GM19351 (cell line): ENCODE measurements around the gene ZNF385D.

ENCODE experiments used
- ATAC-seq: cut with Tn5 transposase; IDR thresholded peaks from one replicate; pipeline ENCODE4 v1.9.1; 2021; ENCODE audit warnings: mild to moderate bottlenecking, moderate library complexity; ENCODE audit not compliant: unreplicated experiment

Gene ZNF385D

DNA sequence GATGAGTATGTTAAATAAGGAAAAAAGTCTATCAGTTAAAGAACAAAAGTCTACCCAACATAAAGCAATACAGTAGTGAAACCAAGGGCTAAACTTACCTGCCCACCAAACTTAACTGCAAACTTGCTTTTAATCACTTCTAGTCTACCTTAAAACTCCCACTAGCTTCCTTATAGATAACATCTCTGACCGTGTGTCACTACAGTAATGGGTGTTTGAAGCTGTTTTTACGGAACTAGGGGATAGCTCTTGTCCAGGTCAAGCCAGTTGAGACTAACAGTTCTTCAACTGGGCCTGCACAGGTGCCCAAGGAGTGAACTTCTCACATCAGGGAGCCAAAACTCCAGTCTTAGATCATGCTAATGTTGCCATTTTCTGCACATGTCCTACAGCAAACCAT, 132.3 kb downstream of the ZNF385D start:
- no peak for ATAC-seq

DNA sequence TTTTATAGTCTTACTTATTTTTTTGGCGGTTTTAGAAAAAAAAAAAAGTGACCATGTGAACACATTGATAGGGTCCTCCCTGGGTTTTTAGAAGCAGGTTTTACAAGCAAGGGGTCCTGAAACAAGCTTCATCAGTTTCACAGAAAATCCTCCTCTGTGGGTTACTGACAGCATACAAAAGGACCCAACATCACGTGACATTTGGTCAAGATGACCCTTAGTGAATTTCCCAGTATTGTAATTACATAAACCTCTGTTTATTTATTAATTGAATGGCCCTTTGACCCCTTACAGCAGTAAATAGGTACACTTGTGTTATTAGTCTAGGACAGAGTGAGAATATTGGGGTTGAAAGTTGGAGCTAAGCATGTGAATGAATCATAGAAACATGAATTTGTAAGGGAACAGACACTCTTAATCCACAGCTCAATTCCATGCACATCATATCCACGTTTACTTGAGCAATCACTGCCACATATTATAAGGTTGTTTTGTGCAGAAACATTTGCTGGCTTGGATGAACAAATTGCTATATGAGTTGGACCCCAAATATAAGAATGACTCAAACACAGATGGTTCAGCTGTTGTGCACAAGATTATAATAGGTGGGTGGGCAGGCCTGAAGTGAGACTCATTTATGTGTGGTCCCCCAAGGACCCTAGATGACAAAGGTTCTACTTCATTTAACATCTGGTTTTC, 137.5 kb downstream of the ZNF385D start:
- no peak for ATAC-seq

DNA sequence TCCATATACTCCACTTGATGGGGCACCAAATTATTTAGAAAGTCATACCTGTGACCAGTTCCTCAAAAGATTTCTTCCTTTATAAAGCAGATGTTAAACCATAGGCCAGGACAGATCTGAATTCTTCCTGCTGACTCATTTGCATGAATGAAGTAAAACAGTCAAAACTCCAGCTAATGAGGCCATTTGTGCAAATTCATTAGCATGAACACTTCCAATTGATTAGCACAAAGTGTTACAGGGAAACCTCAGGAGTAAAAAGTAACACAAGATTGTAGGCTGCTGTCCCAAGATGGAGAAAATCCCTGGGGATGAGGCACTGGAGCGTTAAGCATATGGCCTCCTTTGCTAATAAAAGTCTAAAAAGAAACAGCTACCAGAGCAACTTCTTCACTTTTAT, 149.8 kb downstream of the ZNF385D start:
- ATAC-seq = no peak

DNA sequence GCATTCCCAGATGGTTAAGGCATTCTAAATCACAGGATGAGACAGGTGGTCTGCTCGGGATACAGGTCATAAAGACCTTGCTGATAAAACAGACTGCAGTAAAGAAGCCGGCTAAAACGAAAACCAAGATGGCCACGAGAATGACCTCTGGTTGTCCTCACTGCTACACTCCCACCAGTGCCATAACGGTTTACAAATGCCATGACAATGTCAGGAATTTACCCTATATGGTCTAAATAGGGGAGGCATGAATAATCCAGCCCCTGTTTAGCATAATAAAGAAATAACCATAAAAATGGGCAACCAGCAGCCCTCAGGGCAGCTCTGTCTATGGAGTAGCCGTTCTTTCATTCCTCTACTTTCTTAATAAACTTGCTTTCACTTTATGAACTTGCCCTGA, 151.1 kb downstream of the ZNF385D start:
- no peak for ATAC-seq

DNA sequence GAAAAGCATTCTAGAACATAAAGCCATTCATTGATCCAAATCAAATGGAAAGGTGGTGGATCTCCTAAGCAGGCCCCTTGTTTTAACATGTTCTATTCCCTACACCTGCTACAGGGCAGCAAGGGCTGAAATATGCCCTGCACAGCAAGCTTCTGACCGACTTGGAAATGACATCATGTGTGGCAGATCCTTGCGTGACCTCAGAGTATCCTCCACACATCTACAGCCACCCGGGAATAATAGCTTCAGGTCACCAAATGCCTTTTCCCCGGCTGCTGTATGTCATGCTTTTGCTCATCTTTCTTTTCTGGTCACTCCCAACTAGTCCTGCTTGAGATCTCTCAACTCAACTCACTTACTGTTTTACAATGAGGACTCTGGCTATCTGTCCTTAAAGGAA, 158.2 kb downstream of the ZNF385D start:
- no peak for ATAC-seq

DNA sequence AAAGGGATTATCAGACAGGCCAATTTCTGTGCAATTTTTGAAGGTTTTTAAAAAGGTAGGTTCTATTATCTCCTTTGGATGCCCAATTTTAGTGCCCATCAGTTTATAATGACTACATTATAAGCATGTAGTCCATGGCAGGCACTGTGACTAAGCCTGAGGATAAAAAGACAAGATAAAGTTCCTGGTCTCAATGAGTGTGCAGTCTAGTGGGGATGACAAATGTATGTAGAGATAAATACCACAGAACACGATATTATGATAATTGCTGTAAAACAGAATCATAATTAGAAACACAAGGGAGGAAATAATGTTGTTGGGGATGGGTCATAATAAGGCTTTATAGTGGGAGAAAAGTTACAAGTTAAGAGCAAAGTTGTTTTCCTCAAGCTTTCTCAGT, 163.1 kb downstream of the ZNF385D start:
- no peak for ATAC-seq

DNA sequence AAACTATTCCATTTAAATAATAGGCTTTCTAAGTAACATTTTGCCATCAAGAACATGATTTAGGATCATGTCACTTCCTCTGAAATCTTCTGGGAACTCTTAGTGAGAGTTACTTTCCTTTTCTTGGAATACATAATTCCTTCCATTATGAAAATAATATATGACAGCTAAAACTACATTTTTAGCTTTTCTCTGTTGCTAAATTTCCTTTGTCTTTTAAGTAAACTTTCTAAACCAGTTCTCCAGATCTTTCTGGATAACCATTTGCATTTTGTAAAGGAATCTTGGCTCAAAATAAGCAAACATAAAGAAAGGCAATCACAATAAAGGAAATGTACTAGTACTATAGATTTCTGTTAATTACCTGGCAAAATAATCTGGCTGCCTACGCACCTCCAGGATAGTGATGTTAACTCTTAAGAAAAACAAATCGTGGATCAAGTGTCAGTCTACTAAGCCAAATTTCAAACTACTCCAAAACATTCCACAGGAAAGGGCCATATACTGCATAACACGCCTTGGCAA, 165.7 kb downstream of the ZNF385D start:
- ATAC-seq = no peak

DNA sequence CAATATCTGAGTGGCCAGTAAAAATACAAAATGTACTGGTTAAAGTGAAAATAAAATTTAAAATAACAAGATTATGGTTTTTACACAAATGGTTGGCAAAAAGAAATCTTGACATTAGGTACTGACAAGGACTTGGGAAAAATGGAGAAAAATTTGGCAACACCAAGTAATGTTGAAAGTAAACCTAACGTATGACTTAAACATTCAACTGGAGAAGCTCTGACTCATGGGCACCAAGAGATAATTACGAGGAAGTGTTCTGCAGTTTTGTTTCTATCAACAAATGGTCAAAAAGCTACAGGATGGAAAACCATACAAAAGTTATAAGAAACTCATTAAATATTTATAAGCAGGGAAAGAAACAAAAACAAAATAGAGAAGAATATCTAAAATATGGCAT, 177.7 kb downstream of the ZNF385D start:
- ATAC-seq = no peak

DNA sequence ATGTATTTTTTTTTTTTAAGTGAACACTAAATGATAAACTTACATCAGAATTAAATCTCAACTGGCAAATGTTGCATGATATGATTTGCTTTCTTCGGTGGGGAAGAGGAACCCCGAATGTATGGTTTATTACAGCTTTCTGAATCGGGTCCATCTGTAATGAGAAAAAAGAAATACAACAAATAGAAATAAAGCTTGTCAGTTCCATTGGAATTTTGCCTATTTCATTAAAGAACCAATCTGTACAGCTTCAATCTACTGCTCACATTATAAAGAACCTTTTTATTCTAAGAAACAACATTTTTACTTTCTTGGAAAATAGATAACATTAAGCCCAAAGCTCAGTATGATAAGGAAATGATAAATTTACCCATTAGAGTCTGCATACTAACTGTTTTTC, 186.5 kb downstream of the ZNF385D start:
- ATAC-seq = no peak

DNA sequence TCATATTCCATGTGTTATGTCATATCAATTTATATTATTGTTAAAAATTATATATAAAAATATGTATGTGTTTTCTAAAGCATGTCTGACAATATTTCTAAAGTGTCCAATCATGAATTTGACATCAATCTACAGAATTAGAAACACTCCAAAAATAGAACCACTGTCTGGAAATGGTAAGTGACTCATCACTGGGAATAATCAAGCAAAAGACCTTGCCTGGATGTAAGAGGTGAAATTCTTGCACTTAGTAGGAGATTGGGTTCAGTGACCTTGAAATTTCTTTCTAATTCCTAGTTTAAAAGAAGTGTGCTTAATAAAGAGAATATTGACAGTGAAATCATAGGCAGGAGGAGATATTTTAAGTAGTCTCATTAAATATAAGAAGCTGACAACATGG, 188.8 kb downstream of the ZNF385D start:
- no peak for ATAC-seq

DNA sequence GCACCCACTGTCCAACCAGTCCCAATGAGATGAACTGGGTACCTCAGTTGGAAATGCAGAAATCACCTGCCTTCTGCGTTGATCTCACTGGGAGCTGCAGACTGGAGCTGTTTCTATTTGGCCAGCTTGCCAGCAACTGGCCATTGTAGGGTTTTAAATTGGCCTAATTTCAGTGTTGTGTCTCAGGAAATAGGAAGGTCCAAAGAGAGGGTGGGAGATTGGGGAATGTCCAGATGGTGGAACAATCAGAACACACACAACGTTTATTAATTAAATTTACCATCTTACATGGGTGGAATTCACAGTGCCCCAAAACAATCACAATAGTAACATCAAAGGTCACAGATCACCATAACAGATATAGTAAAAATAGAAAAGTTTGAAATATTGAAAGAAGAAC, 189.5 kb downstream of the ZNF385D start:
- ATAC-seq = no peak

DNA sequence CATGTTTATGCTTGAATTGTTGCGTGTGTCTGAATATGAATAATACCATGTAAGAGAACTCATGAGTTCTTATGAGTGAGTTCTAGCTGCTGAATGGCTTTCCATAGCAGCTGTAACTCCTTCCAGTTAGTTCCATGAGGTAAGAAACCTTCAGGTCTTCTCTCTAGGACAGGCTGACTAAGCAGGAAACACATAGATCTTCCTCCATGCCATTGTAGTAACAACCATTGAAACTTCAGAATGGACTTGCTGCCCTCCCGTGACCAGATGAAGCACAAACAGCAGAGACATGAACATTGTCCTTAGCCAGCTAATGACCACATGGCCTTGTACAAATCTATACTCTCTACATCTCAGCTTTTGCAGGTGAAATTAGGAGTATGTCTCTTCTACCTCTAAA, 200.0 kb downstream of the ZNF385D start:
- no peak for ATAC-seq

DNA sequence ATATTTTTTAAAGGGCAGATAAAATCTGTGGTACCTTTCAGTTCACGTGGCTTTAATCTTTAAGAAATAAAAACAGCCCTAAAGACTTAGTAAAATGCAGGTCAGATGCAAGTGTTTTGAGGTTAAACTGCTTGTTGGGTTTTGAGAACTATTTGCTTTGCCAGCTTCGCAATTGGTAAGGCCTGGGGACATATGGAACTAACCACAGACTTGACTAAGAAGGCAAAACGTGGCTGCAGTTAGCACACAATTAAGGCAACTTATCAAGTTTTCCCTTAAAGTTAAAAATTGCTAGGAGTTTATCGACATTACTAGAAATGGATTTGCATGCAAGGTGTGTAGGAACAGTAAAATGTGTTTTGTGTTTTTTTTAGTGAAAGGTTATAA, 206.9 kb downstream of the ZNF385D start:
- ATAC-seq = no peak

DNA sequence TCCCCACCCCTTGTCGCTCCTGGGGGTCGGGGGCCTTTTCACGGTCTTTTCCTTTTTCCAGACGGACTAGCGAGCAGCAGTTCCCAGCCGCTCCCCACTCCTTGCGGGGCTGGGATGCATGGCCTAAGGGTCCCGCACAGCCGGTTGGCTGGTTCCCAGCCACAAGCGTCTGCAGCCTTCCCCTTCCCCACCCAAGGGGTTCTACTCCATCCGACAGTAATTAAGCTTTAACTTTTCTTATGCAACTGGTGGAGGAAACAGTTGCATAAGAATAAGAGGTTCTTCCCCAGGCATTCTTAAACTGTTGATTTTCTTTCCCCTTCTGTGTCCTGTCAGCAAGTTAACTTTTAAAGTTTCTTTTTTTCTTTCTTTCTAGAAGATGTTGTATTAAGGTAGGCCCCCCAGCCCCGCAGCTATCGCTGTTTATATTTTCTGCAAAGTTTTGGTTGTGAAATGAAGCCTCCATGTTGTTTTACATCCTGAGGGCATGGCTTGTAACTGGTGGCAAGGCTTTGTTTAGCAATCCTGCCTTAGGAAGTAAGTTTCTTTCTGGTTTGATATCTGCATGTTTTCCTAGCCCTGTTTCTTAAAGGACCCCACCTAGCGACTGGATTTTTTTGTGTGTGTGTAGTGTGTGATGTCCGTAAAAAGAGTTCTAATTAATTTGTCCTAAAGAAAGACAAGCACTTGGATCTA, 207.5 kb downstream of the ZNF385D start:
- no peak for ATAC-seq

DNA sequence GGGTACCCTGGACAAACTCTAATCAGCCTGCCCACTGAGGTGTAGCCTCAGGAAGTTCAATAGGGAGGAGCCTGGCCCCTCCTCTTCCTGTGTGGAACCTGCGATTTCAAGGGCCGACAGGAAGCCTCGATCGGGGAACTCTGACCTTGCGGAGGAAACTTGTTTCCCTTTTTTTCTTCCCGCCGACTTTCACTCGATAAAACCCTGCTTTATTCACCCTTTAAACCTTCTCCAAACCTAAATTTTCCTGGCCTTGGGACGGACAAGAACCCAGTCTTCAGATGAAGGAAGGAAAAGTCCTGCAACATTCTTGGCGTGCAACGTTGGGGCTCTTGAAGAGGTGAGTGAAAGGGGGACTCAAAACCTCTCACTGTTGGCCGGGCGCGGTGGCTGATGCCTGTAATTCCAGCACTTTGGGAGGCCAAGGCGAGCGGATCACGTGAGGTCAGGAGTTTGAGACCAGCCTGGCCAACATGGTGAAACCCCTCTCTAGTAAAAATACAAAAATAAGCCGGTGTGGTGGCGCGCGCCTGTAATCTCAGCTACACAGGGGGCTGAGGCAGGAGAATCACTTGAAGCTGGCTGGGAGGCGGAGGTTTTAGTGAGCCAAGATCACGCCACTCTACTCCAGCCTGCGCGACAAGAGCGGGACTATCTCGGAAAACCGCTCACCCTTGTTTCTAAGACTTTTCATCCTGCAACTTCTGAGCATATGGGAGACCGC, 208.2 kb downstream of the ZNF385D start:
- ATAC-seq = no peak

DNA sequence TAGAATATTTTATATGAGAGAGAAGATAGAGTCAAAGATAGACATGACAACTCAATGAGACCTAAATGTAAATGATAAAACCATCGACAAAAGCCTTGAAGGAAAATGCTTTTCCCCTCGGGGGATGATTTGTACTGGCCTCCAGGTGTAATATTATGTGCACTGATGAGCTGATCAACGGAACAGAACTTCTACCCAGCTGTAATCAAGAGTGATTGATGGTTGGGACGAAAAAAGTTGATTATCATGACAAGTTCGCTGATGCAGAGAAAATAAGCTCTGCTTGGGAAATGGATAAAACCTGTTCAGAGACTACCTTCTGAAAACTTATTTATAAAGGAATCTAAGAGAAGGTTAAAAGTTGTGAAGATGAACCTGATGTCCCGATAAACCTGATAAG, 210.7 kb downstream of the ZNF385D start:
- ATAC-seq = no peak

DNA sequence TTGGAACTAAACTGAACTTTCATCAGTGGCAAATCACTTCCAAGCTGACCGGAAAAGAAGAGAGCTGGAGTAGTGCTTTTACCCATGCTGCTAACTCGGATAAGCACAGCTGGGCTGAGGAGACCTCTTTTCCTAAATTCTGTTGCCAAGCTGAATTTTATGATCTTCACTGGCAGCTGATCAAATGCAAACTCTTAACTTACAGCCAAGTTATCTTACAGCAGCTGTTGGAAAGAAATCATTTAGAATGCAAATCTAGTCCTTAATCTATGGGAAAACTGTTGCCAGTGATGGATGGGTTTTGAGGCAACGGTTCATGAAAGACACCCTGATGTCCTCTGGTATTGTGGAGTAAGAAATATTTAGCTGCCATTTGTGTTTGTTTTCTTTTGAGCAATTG, 216.5 kb downstream of the ZNF385D start:
- no peak for ATAC-seq

DNA sequence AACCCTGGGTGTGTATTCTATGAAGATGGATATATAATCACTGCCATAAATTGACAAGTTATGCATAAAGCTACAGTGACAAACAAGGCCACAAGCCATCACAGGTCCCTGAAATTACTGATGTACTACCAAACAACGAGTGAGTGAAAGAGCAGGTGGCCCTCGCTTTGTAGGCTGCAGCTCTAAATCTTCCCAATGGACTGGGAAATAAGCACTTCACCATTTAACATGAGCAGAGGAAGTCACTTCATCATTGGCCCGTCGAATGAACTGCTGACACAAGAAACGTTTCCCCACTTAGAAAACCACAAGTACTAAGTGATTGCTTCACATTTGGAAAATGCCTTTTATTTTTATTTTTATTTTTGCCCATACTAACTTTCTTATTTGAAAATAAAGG, 218.0 kb downstream of the ZNF385D start:
- ATAC-seq = no peak

DNA sequence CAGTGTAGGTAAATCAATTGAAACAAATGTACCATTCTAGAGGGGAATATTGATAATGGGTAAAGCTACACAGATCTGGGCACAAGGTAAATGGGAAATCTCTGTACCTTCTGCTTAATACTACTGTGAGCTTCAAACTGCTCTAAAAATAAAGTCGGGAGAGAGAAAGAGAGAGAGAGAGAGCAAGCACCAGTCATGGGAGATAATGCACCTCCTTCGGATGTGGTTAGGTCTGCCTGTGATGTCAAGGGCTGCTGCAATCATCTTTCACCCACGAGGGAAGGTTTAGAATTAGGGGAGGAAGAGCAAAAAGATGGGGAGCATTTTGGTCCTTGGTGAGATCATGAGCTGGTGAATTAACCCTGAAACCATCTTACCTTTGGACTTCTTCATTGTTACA, 219.1 kb downstream of the ZNF385D start:
- ATAC-seq = no peak

DNA sequence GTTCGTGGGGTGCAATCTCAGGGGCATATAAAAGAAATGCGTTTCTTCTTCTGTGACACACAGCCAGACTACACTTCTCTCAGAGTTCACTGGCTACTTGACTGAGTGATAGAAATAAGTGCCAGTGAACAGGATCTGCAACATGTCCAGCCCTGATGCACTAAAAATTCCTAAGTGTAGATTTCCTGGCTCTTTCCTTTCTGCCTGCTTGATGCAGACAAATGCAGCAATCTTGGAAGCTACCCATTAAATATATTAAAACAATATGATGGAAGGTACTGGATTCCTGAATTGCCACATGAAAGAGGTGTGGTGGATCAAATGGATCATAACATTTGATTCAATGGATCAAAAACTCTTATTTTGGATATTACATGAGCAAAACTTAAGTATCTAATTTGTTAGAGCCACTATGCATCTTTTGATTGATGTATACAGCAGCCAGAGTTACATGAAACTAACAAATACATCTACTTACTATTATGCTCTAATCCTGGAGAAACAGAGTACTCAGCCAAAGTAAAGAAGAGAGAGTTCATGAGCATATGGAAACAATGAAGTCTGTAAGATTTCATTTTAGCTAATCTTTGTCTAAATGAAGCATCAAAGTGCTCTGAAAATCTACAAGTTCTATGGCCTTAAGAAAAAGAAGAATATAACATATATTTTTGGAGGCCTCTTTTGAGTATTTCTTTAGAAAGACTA, 222.6 kb downstream of the ZNF385D start:
- ATAC-seq = no peak

DNA sequence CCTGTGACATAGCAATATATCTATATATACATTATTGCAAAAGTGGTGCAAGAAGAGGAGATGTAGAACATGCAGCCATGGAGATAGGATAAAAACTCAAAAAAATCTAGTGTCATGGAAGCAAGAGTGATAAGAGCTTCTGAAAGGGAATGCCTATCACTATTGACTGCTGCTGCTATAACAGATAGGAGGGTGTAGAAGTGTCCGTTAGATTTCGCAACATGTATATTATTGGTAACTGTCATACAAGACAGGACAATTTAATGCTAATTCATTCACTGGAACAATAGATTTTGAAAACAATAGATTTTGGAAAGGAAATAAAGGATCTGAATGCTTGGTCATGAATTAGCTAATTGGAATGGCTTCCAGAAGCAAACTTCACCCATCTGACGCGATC, 224.5 kb downstream of the ZNF385D start:
- ATAC-seq = no peak
